HFF-Myc (cell line): ENCODE data around the gene TDRD3.

Experiments
- DNase-seq: peaks from one replicate; pipeline ENCODE4 v3.0.0-alpha.2; 2011; ENCODE audit warnings: low read depth; ENCODE audit errors: extremely low read depth
- H3K4me3 ChIP-seq: replicated peaks from 2 replicates; pipeline ENCODE4 v1.5.1; 2011; ENCODE audit warnings: low read depth, mild to moderate bottlenecking, control low read depth, low read length
- TF ChIP-seq, protein P1 (sequence below): IDR thresholded peaks from 2 replicates; pipeline ENCODE4 v1.5.1; 2012; ENCODE audit warnings: mild to moderate bottlenecking, low read depth, low read length, control low read depth; ENCODE audit errors: missing control alignments

The TDRD3 gene

DNA sequence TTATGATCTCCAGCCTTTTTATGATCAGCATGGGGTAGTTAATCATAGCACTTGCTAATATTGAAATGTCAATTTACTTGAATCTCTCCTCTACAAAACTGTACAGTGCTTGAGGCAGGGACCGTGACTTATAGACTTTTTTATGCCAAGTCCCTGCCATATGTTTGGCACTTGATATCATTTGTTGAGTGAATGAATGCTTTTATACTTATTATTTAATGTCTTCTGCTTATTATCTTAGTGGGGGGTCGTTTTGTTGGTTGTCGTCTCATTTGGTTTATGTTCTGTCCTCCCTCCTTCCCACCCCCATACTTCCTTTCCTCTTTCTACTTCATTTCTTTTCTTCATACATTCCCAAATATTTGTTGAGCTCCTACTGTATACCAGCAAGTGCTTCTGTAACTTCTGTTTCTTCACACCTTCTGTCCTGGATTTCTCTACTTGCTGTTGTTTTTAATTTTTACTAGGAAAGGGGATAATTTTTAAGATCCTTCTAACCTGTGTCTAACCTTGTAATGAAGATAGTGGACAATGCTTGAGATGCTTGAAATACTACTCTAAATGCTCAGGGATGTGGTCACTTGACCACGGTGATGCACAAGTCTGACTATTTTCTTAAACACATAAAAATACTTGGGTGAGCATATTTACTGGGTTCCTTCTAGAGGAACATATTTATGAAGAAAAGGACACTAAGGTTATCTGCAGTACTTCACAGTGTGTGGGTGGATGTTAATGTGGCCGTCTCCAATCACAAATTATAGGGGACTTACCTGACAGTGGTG lies 223.8 kb downstream of the TDRD3 start:
- TF ChIP-seq, protein P1, sequence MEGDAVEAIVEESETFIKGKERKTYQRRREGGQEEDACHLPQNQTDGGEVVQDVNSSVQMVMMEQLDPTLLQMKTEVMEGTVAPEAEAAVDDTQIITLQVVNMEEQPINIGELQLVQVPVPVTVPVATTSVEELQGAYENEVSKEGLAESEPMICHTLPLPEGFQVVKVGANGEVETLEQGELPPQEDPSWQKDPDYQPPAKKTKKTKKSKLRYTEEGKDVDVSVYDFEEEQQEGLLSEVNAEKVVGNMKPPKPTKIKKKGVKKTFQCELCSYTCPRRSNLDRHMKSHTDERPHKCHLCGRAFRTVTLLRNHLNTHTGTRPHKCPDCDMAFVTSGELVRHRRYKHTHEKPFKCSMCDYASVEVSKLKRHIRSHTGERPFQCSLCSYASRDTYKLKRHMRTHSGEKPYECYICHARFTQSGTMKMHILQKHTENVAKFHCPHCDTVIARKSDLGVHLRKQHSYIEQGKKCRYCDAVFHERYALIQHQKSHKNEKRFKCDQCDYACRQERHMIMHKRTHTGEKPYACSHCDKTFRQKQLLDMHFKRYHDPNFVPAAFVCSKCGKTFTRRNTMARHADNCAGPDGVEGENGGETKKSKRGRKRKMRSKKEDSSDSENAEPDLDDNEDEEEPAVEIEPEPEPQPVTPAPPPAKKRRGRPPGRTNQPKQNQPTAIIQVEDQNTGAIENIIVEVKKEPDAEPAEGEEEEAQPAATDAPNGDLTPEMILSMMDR, result no peak
- no peak overlapping the region for H3K4me3 ChIP-seq
- DNase-seq, result no peak

DNA sequence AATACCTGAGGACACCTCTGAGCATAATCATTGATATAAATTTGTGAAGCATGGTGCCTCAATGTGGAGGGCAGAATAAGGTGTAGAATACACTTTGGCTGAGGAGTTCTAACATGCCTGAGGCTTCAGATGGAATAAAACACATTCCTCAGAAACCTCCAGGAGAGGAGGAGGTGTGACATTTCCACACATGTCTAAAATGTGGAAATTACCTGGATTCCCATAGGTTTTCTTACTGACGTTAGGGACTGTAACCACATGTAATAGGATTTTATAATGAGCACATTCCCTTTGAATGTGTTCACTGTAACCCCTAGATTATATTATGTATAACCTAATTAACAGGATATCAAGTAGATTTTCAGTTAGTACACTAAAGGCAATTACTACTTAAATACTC lies 226.1 kb downstream of the TDRD3 start:
- H3K4me3 ChIP-seq, result no peak overlapping the region
- TF ChIP-seq, protein P1, result no peak
- no peak for DNase-seq
